Kidney epithelial cell (primary cell): ENCODE measurements around the gene SUV39H1. TPM values are rescaled to one million over a fixed set of nuclear protein-coding genes. Genes with fewer than 3 reads are reported as not detected.
"Not testable (repeated sequence)": the region's sequence is repeated elsewhere in the genome, so short reads cannot be mapped to it uniquely, and the experiment has no call there.

ENCODE experiments used
- DNase-seq: peaks from one replicate; pipeline ENCODE4 v3.0.0-alpha.2; 2010; ENCODE audit warnings: low read depth
- H3K27me3 ChIP-seq: 2 replicates; pipeline ENCODE4 v1.6.0; 2011; ENCODE audit warnings: low read length; ENCODE audit not compliant: control insufficient read depth, insufficient read depth
- H3K36me3 ChIP-seq: 2 replicates; pipeline ENCODE4 v1.5.1; 2011; ENCODE audit warnings: low read length; ENCODE audit not compliant: control insufficient read depth, insufficient read depth
- H3K4me3 ChIP-seq: 2 replicates; pipeline ENCODE4 v1.5.1; 2011; ENCODE audit warnings: low read depth, mild to moderate bottlenecking, control low read depth, low read length
- CTCF ChIP-seq: IDR thresholded peaks from 2 replicates; pipeline ENCODE4 v1.5.1; 2011; ENCODE audit warnings: mild to moderate bottlenecking, moderate library complexity, low read length, control low read depth, inconsistent platforms; ENCODE audit not compliant: insufficient read depth, poor library complexity, severe bottlenecking
- total RNA-seq: library from RNA; depleted of rRNA; stranded (reverse); fragments of >200 nt; gene quantifications from 2 replicates; pipeline ENCODE4 v1.2.3, GENCODE V29; 2015

SUV39H1 gene
- total RNA-seq, 1 donor from 2014 or later = 7.6 TPM

- no peak for TF ChIP-seq CTCF
- DNase-seq = no peak
- no peaks in the 10 kb centered on the region for H3K27me3 ChIP-seq
- no peak overlapping the region for H3K4me3 ChIP-seq
- H3K36me3 ChIP-seq = no peaks in the 10 kb centered on the region
These were observed 12.4 kb upstream of the SUV39H1 start for GRCh38 chrX:48684134-48684533.

GRCh38 chrX:48685416-48685815, 11.1 kb upstream of the SUV39H1 start:
- Histone ChIP-seq H3K36me3 (no peaks in the 10 kb centered on the region), H3K4me3 (no peak overlapping the region), H3K27me3 (no peaks in the 10 kb centered on the region)
- TF ChIP-seq CTCF = no peak
- DNase-seq = no peak

GRCh38 chrX:48688531-48689150, 7.9 kb upstream of the SUV39H1 start:
- no peak for DNase-seq
- Histone ChIP-seq H3K27me3 (no peaks in the 10 kb centered on the region), H3K36me3 (no peaks in the 10 kb centered on the region), H3K4me3 (no peak overlapping the region)
- no peak for TF ChIP-seq CTCF

GRCh38 chrX:48689208-48689920, 7.2 kb upstream of the SUV39H1 start:
- H3K4me3 ChIP-seq = no peak overlapping the region
- no peaks in the 10 kb centered on the region for H3K36me3 ChIP-seq
- no peak for DNase-seq
- H3K27me3 ChIP-seq = no peaks in the 10 kb centered on the region
- no peak for TF ChIP-seq CTCF

- not testable (repeated sequence) for H3K4me3 ChIP-seq, H3K27me3 ChIP-seq, DNase-seq, H3K36me3 ChIP-seq
These were observed 4.8 kb upstream of the SUV39H1 start for GRCh38 chrX:48691746-48692145.

GRCh38 chrX:48694776-48695533, 1.6 kb upstream of the SUV39H1 start:
- no peak overlapping the region for H3K4me3 ChIP-seq
- no peak for DNase-seq

More at GRCh38 chrX:48694776-48695533, 1.6 kb upstream of the SUV39H1 start:
- TF ChIP-seq CTCF = no peak
- H3K36me3 ChIP-seq = no peaks in the 10 kb centered on the region
- H3K27me3 ChIP-seq = no peaks in the 10 kb centered on the region
